Forelimb muscle (tissue), 1 donor: ENCODE data around the gene BPIFA1. TPM values are rescaled to one million over a fixed set of nuclear protein-coding genes. Genes with fewer than 3 reads are reported as not detected.

Source experiments
- DNase-seq: peaks from one replicate; pipeline ENCODE4 v3.0.0-alpha.2; 2013; ENCODE audit warnings: low read depth
- polyA plus RNA-seq: library from polyadenylated mRNA; unstranded; fragments of 120-200 nt; gene quantifications from one replicate; pipeline ENCODE4 v1.2.1, GENCODE V29; 2013; ENCODE audit not compliant: insufficient read length

The BPIFA1 gene
- polyA plus RNA-seq, result not detected

- DNase-seq, result no peak
These were observed at the start of gene BPIFA1 for GRCh38 chr20:33235696-33236095. Gene BPIFA1 (plus strand): TSS chr20:33235996. CDS start chr20:33237712, 1,716 bp downstream.

DNA sequence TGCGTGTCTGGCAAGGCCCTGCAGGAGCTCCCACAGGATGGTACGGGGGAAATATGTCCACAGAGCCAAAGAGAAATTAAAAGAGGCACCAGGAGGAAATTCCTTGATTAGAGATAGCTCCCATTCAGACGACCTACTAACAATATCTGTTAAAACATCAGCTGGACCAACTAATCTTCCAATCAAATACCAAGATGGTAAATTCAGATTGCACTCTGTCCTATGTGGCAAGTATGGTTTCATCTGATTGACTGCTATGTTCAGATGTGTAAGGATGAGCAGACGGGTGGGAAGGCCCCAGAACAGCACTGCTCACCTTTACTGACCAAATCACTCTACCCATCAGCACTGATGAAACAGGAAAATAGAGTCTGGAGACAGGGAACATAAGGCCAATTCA is 48.3 kb upstream of the BPIFA1 start:
- DNase-seq, result no peak

- no peak for DNase-seq
These were observed 47.4 kb upstream of the BPIFA1 start for GRCh38 chr20:33188421-33188820.

DNA sequence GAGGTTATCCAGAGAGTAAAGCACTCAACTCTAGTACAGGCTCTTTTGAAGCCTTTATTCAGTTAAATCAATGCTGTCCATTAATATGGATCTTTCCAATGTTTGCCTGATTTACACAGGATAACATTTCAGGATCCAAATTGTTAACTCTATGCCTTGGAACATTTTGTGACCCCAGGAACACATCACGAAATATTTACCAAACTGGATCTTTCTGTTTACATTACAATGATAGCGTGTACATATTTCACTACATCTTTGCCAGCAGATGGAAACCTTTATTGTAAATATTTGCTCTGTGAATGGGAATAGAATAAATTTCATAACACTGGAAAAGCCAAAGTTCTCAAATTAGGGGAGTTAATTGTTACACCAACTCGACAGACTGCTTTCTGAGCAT is 44.3 kb upstream of the BPIFA1 start:
- no peak for DNase-seq

DNA sequence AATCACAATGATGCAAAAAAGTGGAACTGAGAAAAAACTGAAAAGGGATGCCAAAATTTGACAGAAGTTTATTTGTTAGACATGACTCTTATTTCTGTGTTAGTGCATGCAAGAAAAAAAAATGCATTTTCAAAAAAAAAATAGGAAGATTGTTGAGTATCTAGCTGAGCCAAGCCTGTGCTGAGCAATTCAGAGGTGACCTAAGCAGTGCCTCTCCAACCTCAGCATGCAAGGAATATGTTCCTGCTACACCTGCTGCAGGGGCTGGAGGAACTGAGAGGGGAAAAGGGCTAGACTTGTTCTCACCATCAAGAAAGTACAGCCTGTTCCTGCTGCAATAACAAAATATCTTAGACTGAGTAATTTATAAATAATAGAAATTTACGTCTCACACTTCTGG is 43.8 kb upstream of the BPIFA1 start:
- DNase-seq, result no peak

DNA sequence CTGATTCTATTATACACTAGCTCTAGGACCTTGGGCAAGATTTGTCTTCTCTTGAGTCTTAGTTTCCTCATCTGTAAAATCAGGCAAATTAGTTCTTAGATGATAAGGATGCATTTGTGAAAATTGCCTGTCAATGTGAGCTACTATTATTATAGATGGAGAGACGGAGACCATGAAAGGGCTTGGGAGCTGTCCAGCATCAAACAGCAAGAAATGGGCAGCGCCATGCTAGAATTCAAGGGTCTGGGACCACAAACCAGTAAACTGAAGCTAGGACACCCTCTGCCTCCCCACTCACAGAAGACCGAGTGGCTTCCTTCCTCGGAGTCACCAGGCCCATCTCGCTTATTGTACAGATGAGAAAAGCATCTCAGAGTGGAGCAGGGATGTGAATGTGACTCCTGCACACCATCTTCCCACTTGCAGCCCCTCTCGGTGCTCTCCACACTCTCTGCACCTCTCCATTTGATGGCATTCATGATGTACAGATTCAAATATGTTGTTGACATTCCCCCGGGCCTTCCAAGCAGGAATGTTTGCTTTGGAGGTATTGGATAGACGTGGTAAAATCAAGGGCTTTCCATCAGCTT is 42.8 kb upstream of the BPIFA1 start:
- DNase-seq, result no peak

- no peak for DNase-seq
These were observed 36.8 kb upstream of the BPIFA1 start for GRCh38 chr20:33199026-33199425.

- DNase-seq, result no peak
These were observed 33.3 kb upstream of the BPIFA1 start for GRCh38 chr20:33202451-33202850.

- no peak for DNase-seq
These were observed 32.4 kb upstream of the BPIFA1 start for GRCh38 chr20:33203444-33203843.

DNA sequence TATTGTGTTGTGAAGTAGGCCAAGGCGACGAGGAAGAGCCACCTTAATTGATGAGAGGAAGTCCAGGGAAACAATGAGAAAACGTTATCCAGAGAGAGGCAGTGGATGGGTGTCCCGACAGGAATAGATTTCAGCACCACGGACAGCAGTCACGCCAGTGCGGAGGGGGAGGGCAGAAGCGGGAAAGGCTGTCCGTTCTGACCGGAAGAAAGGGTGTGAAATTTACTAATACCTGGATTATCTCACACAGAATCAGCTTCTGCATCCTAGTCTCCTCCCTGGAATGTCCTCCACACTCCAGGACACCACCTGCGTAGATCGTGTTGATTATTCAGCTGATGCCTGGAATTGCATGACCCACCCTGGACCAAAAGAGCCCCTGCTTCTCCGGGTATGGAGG is 26.0 kb upstream of the BPIFA1 start:
- DNase-seq, result peak; percentile 62

DNA sequence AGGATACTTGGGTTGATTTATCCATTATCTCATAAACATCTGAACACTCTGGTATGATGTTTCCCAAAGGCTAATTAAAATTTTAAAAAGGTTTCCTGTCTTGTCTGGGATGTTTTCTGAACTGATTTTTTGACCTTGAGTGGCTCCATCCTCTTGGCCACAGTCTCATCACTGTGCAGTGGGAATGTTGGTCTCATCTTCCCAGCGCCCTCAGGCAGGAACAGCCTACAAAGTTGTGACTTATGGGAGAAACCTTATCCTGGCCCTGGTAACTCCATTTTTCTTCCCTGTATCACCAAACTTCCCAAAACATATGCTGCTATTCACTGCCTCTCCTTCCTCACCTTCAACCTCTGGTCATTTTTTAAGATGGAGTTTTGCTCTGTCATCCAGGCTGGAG is 25.4 kb upstream of the BPIFA1 start:
- DNase-seq, result no peak

DNA sequence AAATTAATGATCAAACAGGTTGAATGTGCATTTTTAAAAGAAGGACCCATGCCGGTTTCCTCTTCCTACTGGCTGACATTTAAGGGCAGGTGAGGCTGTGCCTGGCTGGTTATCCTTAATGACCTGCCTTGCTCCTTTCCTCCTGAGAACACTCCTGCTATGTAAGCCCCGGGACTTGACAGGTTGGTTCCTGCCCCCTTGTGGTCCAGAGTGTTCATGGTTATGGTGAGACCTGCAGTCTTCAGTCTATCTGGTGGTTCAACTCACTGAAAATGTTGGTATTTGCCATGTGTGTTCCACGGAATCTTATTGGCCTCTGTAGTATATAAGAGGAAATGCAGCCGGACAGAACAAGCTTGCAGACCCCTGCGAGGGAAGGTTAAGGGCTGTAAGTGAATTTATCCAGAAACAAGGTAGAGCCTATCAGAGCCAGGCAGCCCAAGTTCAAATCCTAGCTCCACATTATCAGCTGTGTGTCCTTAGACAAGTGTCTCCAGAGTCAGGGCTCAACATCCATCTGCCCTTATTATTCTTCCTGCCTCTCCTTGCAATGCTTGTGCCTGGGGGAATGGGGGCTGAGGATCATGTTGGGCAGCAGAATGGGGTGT is 23.9 kb upstream of the BPIFA1 start:
- DNase-seq, result no peak

GRCh38 chr20:33217052-33217451 is 18.7 kb upstream of the BPIFA1 start, which contains the start of gene BPIFA3:
Gene BPIFA3 (plus strand): TSS chr20:33217352. CDS start chr20:33217537, 185 bp downstream.
- no peak for DNase-seq

GRCh38 chr20:33224399-33224798 is 11.4 kb upstream of the BPIFA1 start:
- DNase-seq, result no peak

- DNase-seq, result no peak
These were observed 6.0 kb upstream of the BPIFA1 start for GRCh38 chr20:33229843-33230242.

GRCh38 chr20:33231237-33231636 is 4.6 kb upstream of the BPIFA1 start:
- no peak for DNase-seq

DNA sequence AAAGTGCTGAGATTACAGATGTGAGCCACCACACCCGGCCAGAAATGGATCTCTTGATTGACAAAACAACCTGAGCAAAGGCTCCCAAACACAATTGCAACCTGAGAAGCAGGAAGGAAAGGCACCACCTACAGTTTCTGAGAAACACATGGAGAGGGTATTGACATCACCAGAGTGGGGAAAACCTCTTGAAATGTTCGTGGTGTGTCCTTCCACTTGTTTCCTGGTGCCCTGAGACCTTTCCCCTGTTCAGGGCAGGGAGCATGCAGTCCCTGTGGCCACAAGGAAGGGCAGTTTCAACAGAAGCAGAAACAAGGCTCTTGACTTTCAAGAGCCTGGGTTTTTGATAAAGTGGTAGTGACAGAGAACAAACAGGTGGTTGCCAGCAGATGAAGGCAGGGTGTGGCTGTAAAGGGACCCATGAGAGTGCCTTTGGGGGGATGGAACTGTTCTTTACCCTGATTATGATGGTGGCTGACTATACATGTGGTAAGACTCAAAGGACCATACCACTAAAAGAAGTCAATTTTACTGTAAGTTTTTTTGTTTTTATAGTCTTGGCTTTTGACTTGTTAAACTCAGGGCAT is 3.2 kb upstream of the BPIFA1 start:
- DNase-seq, result no peak

GRCh38 chr20:33233129-33233774 is 2.5 kb upstream of the BPIFA1 start:
- no peak for DNase-seq

- DNase-seq, result no peak
These were observed 1.7 kb upstream of the BPIFA1 start for GRCh38 chr20:33234050-33234449.

- no peak for DNase-seq
These were observed 555 bp downstream of the BPIFA1 start for GRCh38 chr20:33236351-33236750.

- no peak for DNase-seq
These were observed 2.2 kb downstream of the BPIFA1 start for GRCh38 chr20:33237989-33238388.

DNA sequence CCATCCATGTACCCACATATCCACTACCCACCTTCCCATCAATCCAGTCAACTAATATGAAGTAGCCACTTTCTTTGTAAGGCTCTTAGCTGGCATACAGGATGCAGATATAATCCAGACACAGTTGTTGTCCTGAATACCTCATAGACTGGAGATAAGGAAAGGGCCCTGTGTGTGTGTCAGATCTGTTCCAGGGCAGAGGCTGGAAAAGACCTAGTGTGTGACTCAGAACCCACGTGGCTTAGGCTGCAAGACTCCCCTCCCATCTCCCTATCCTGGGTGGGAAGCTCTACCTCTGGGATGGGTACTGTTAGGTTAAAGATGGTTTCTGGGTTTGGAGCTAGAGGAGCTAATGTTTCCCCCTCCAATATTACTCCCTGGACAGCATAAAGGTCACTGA is 3.6 kb downstream of the BPIFA1 start:
- DNase-seq, result no peak
